GM12878 (cell line): ENCODE measurements around the gene TUBA3E.

ENCODE experiments used
- CTCF ChIP-seq, 3 experiments: IDR thresholded peaks in 2 of 3; conservative IDR thresholded peaks in 1 of 3; 2 replicates each; pipeline ENCODE4 v1.5.1; 2011; ENCODE audit warnings: low read depth in 3 of 3, low read length in 3 of 3, mild to moderate bottlenecking in 3 of 3, control low read depth in 2 of 3, moderate library complexity in 2 of 3, inconsistent platforms in 1 of 3, mixed read lengths in 1 of 3; ENCODE audit not compliant: control insufficient read depth in 2 of 3, insufficient read depth in 1 of 3; ENCODE audit errors: extremely low read depth in 1 of 3
- NRF1 ChIP-seq: conservative IDR thresholded peaks from 2 replicates; pipeline ENCODE4 v1.6.1; 2011; ENCODE audit warnings: mild to moderate bottlenecking, low read depth, low read length, improper control_type of control experiment
- POLR2AphosphoS5 ChIP-seq: IDR thresholded peaks from 2 replicates; pipeline ENCODE4 v1.6.1; 2011; ENCODE audit warnings: mild to moderate bottlenecking, low read length, inconsistent platforms
- SRF ChIP-seq, 2 experiments: IDR thresholded peaks; 2 replicates each; pipeline ENCODE4 v1.6.1; 2011; ENCODE audit warnings: low read depth in 2 of 2, low read length in 2 of 2, mild to moderate bottlenecking in 1 of 2, moderate library complexity in 1 of 2
- YBX1 ChIP-seq: fragments of 450-650 bp; IDR thresholded peaks from 2 replicates; pipeline ENCODE4 v1.6.1; 2016; ENCODE audit warnings: antibody characterized with exemption
- YY1 ChIP-seq: IDR thresholded peaks from 2 replicates; pipeline ENCODE4 v1.6.1; 2011; ENCODE audit warnings: low read depth, mild to moderate bottlenecking, low read length
- ZBTB33 ChIP-seq: fragments of 450-650 bp; IDR thresholded peaks from 2 replicates; pipeline ENCODE4 v1.6.1; 2017; ENCODE audit warnings: mild to moderate bottlenecking

GRCh38 chr2:130243359-130243758 lies 45.1 kb upstream of the TUBA3E start:
- no peak for TF ChIP-seq YBX1
- TF ChIP-seq YY1 = no peak
- TF ChIP-seq CTCF (IDR thresholded peaks at IDR 0.05 in 2 of 3, conservative IDR thresholded peaks at IDR 0.05 in 1 of 3; ENCODE audit: control insufficient read depth in 2 of 3, extremely low read depth in 1 of 3, insufficient read depth in 1 of 3, low read depth in 3 of 3, low read length in 3 of 3) = no peak
- no peak for TF ChIP-seq SRF (IDR thresholded peaks at IDR 0.05; ENCODE audit: low read depth in 2 of 2, low read length in 2 of 2)
- no peak for TF ChIP-seq ZBTB33
- no peak for TF ChIP-seq POLR2AphosphoS5
- TF ChIP-seq NRF1 = no peak
